ENCODE results near the gene LDLR. TPM values are rescaled to one million over a fixed set of nuclear protein-coding genes. Genes with fewer than 3 reads are reported as not detected.
A peak's percentile ranks its signal among the peaks of the same experiment; 100 is the strongest.

Gene LDLR
- total RNA-seq, 1 donor from 2014 or later = 153 TPM

DNA sequence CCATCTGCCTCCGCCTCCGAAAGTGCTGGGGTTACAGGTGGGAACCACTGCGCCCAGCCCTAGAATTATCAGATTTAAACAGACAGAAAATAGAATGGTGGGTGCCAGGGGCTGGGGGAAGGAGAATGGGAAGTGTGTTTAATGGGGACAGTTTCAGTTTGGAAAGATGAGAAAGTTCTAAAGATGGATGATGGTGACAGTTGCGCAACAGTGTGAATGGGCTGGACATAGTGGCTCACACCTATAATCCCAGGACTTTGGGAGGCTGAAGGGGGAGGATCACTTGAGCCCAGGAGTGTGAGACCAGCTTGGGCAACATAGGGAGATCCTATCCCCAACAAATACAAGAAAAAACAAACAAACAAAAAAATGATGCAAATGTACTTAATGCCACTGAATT is 92.2 kb downstream of the LDLR start:
- Mint-ChIP-seq H3K4me3 (ENCODE audit: unreplicated experiment) (no peak overlapping the region), H3K36me3 (ENCODE audit: low read depth, unreplicated experiment) (peaks cover 26% of the 10 kb centered on the region), H3K4me1 (ENCODE audit: low read depth, unreplicated experiment) (no peaks in the 10 kb centered on the region), H3K27me3 (ENCODE audit: low read depth, unreplicated experiment) (no peaks in the 10 kb centered on the region), H3K9me3 (ENCODE audit: unreplicated experiment) (no peaks in the 10 kb centered on the region), H3K27ac (ENCODE audit: unreplicated experiment) (no peak overlapping the region)
- Histone ChIP-seq H3K4me1 (ENCODE audit: insufficient read depth, low read length) (peaks cover 10% of the 10 kb centered on the region), H3K9ac (ENCODE audit: low read length) (no peak overlapping the region), H3K4me3 (ENCODE audit: insufficient read depth, low read depth, low read length) (no peak overlapping the region), H3K27me3 (ENCODE audit: insufficient read depth, low read length) (no peaks in the 10 kb centered on the region), H4K20me1 (ENCODE audit: insufficient read depth, low read length) (peaks cover 8% of the 10 kb centered on the region), H3K79me2 (ENCODE audit: insufficient read depth, low read length) (peaks cover 7% of the 10 kb centered on the region), H3K27ac (ENCODE audit: low read depth, low read length) (no peak overlapping the region), H3K36me3 (ENCODE audit: insufficient read depth, low read length) (peaks cover 12% of the 10 kb centered on the region), H3K4me2 (ENCODE audit: low read length) (no peak overlapping the region), H3K9me3 (ENCODE audit: insufficient read depth, low read depth, low read length) (no peaks in the 10 kb centered on the region), H2AFZ (ENCODE audit: low read depth, low read length) (no peak overlapping the region)
- FAIRE-seq (no peak), DNase-seq (ENCODE audit: low read depth) (no peak)
- no peak for TF ChIP-seq EZH2 (IDR thresholded peaks at IDR 0.05; ENCODE audit: insufficient read depth, low read length)
- TF ChIP-seq, protein P1, sequence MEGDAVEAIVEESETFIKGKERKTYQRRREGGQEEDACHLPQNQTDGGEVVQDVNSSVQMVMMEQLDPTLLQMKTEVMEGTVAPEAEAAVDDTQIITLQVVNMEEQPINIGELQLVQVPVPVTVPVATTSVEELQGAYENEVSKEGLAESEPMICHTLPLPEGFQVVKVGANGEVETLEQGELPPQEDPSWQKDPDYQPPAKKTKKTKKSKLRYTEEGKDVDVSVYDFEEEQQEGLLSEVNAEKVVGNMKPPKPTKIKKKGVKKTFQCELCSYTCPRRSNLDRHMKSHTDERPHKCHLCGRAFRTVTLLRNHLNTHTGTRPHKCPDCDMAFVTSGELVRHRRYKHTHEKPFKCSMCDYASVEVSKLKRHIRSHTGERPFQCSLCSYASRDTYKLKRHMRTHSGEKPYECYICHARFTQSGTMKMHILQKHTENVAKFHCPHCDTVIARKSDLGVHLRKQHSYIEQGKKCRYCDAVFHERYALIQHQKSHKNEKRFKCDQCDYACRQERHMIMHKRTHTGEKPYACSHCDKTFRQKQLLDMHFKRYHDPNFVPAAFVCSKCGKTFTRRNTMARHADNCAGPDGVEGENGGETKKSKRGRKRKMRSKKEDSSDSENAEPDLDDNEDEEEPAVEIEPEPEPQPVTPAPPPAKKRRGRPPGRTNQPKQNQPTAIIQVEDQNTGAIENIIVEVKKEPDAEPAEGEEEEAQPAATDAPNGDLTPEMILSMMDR (IDR thresholded peaks at IDR 0.05; ENCODE audit: insufficient read depth, low read depth, low read length) = no peak

Small RNA genes within 50 kb of the gene (microRNA-seq; reads per million reads assigned to microRNA genes)
- 17.5 reads per million, percentile 44 among the genes with 10 or more reads in this experiment for gene MIR6886

Other genes with a start within 250 kb of the LDLR start
- gene C19orf38, start 241.0 kb upstream of the LDLR start, total RNA-seq = 0.23 and 0.58 TPM in 2 replicates
- 62.6 and 62.7 TPM in 2 replicates for gene CARM1, start 217.9 kb upstream of the LDLR start, total RNA-seq
- gene YIPF2, start 160.8 kb upstream of the LDLR start, total RNA-seq = 69.5 and 76.7 TPM in 2 replicates
- 28.9 and 31.7 TPM in 2 replicates for gene TIMM29, start 160.7 kb upstream of the LDLR start, total RNA-seq
- 137 and 159 TPM in 2 replicates for gene SMARCA4, start 128.4 kb upstream of the LDLR start, total RNA-seq
- 2.0 and 3.2 TPM in 2 replicates for gene SPC24, start 66.3 kb downstream of the LDLR start, total RNA-seq
- 50.3 and 55.2 TPM in 2 replicates for gene KANK2, start 108.1 kb downstream of the LDLR start, total RNA-seq
- not detected in 2 replicates for gene ANGPTL8, start 150.2 kb downstream of the LDLR start, total RNA-seq
- gene DOCK6, start 173.1 kb downstream of the LDLR start, total RNA-seq = 38.3 and 48.2 TPM in 2 replicates
- not detected in 2 replicates for gene TSPAN16, start 206.7 kb downstream of the LDLR start, total RNA-seq

Data from astrocyte (in vitro differentiated cells and primary cell).